HG03039 (cell line): ENCODE data around the gene SHISAL1.
"Not testable (repeated sequence)": the region's sequence is repeated elsewhere in the genome, so short reads cannot be mapped to it uniquely, and the experiment has no call there.

ENCODE experiments used
- ATAC-seq: cut with Tn5 transposase; IDR thresholded peaks from one replicate; pipeline ENCODE4 v1.9.1; 2021; ENCODE audit warnings: mild to moderate bottlenecking, moderate library complexity; ENCODE audit not compliant: unreplicated experiment

SHISAL1 gene

DNA sequence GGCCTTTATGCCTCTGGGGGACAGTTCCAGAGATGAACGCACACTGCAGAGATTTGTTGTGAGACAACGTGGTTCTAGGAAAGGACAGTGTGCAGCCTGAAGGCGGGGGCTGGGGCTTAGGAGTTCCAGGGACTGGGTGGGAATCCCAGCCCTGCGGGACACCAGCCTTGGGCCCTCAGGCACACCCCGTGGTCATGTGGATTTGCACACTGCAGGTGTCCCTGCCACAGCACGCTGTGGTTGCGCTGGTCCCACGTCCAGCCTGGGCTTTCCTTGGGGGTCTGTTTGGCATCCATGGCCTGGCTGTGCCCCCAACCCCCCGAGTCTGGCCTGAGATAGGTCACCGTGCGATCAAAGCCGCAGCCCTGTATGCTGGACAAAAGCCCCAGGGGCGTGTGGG is 7.3 kb downstream of the SHISAL1 start:
- no peak for ATAC-seq

GRCh38 chr22:44304911-44305310 is 7.8 kb downstream of the SHISAL1 start:
- no peak for ATAC-seq

GRCh38 chr22:44304354-44304753 is 8.4 kb downstream of the SHISAL1 start:
- no peak for ATAC-seq

GRCh38 chr22:44302363-44302762 is 10.4 kb downstream of the SHISAL1 start:
- ATAC-seq = not testable (repeated sequence)

- no peak for ATAC-seq
Measured at GRCh38 chr22:44301039-44301438, 11.7 kb downstream of the SHISAL1 start.

DNA sequence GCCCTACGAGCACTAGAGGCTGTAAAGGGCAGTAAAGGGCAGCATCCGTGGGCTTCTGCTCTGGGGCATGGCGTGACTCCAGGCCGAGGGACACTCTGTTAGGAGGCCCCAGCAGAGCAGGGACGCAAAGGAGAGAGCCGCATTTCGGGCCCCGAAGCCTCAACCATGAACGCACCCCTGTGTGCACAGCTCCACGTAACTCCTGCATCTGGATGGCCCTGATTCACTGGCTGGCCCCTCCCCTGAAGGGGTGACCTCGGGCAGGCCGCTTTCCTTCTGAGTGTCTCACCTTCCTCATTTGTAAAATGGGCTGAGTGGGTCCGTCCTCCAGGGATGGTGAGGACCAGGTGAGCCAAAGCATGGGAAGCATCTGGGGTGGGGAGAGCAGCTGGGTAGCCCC is 13.6 kb downstream of the SHISAL1 start:
- ATAC-seq = no peak

GRCh38 chr22:44298406-44299091 is 14.2 kb downstream of the SHISAL1 start:
- ATAC-seq = no peak

GRCh38 chr22:44297470-44298061 is 15.2 kb downstream of the SHISAL1 start:
- no peak for ATAC-seq

GRCh38 chr22:44295406-44295805 is 17.3 kb downstream of the SHISAL1 start:
- no peak for ATAC-seq

- ATAC-seq = no peak
Measured at GRCh38 chr22:44293876-44294275, 18.9 kb downstream of the SHISAL1 start.

GRCh38 chr22:44293034-44293433 is 19.7 kb downstream of the SHISAL1 start:
- no peak for ATAC-seq

- ATAC-seq = no peak
Measured at GRCh38 chr22:44292521-44292920, 20.2 kb downstream of the SHISAL1 start.

DNA sequence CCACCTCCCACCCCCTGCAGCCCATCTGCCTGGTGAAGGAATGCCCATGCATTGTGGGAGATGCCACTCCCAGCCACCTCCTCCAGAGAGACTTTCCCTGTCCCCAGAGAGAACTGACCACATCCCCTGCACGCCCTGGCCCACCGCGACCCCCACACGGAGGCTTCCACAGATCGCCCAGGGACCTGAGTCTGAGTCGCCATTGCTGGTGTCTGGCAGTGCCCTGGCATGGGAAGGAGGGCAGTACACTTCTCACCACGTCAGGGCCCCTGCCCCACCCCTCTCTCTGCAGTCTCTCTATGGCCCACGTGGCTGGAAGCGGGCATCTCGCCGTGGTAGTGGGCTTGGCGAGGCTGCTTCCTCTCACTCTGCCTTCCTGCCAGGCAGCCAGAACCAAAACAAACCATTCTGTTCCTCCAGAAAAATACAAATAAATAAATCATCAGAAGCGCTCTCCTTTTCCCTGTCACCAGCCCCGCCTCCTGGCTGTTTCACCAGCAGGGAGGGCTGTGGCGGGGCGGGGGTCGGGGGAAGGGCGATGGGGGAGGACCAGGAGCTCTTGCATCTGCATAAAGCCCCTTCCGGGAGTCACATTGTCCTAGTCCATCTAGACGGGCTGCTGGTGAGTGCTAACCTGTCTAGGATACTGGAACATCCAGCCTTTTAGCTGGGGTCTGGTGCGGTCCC is 20.9 kb downstream of the SHISAL1 start:
- no peak for ATAC-seq

GRCh38 chr22:44291265-44291664 is 21.5 kb downstream of the SHISAL1 start:
- no peak for ATAC-seq

GRCh38 chr22:44289414-44290171 is 23.2 kb downstream of the SHISAL1 start:
- ATAC-seq = no peak

DNA sequence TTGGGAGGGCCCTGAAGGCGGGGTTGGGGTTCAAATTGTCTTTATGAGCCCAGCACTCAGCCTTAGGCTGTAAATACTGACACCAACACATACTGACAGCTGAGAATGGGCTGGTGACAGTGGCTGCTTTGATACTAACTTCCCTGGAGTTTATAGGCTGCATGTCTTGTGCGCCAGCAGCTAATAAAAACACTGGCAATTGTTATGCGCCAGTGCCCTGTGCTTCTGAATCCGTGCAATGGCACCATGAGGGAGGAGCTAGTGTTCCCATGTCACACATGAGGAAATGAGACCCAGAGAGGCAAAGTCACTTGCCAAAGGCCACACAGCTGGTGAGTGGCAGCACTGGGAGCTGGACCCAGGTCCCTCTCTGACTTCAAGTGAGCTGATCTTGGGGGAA is 23.8 kb downstream of the SHISAL1 start:
- ATAC-seq = no peak

DNA sequence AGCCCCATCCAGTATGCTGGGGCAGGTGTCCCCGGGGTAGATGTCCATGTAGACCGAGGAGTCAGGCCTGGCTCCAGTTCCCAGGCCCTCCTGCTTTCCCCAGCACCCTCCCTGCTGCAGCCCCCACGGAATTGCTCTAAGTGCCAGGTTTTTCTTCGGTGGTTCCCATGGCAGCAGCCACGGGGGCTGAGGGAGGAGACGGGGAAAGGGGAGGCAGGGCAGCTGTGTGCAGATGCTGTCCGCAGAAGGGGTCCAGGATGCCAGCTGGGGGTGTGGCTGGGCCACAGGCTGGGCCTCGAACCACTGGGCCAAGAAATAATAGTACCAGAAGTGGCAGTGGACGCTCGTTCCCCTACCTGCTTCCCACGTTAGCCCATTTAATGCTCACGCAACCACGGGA is 25.0 kb downstream of the SHISAL1 start:
- no peak for ATAC-seq

DNA sequence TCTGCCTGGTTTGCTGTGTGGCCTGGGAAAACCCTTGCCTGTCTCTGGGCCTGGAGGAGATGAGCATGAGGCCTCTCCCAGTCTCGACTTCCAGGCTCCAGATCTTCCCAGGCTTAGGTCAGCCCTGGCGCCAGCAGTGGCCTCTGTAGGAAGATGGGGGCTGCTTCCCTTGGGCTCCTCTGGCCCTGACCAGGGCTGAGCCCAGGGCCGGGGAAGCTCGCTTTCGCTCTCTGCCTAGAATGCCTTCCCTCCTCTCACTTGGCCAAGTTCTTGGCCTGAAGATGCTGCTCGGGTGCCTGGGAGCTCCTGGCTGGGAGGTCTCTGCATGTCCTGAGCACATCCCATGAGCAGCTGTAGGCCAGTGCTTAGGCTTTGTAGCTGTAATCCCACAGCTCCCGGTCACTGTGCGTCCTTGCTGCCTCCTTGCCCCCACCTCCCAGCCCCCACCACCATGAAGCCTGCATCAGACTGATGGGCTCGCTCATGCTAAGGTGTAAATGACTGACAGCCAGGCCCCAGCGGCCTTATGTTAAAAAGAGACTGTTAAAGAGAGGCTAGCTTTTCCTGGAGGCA is 25.5 kb downstream of the SHISAL1 start:
- no peak for ATAC-seq

GRCh38 chr22:44286646-44287045 is 26.1 kb downstream of the SHISAL1 start:
- no peak for ATAC-seq

GRCh38 chr22:44284711-44285110 is 28.0 kb downstream of the SHISAL1 start:
- ATAC-seq = no peak
